Loucy (cell line): Measurements from ENCODE around the gene DNASE2B.

Source experiments
- H2AFZ ChIP-seq: fragments of 200-600 bp; sonication (generic); 2 replicates; pipeline ENCODE4 v1.6.0; 2016; ENCODE audit warnings: antibody characterized with exemption, mild to moderate bottlenecking, low read length, moderate library complexity
- H3F3A ChIP-seq: fragments of 200-600 bp; 2 replicates; pipeline ENCODE4 v1.6.0; 2016; ENCODE audit warnings: antibody characterized with exemption, low read depth, mild to moderate bottlenecking
- H3K27me3 ChIP-seq: fragments of 200-600 bp; sonication (generic); 2 replicates; pipeline ENCODE4 v1.6.1; 2014; ENCODE audit warnings: low read length, mild to moderate bottlenecking; ENCODE audit not compliant: insufficient read depth, poor library complexity, severe bottlenecking
- H3K36me3 ChIP-seq: fragments of 200-600 bp; sonication (generic); 2 replicates; pipeline ENCODE4 v1.6.1; 2016; ENCODE audit warnings: low read length; ENCODE audit not compliant: insufficient read depth
- H3K4me1 ChIP-seq: fragments of 200-600 bp; sonication (generic); 2 replicates; pipeline ENCODE4 v1.5.1; 2014; ENCODE audit warnings: low read length, mild to moderate bottlenecking; ENCODE audit not compliant: insufficient read depth, poor library complexity, severe bottlenecking
- H3K4me2 ChIP-seq: fragments of 200-600 bp; sonication (generic); 2 replicates; pipeline ENCODE4 v1.6.0; 2014; ENCODE audit warnings: antibody characterized with exemption, low read length, low read depth, mild to moderate bottlenecking; ENCODE audit not compliant: poor library complexity, severe bottlenecking
- H3K4me3 ChIP-seq: fragments of 200-600 bp; sonication (generic); 2 replicates; pipeline ENCODE4 v1.5.1; 2014; ENCODE audit warnings: low read length, mild to moderate bottlenecking, mixed read lengths; ENCODE audit not compliant: poor library complexity, severe bottlenecking
- H3K79me2 ChIP-seq: fragments of 200-600 bp; sonication (generic); 2 replicates; pipeline ENCODE4 v1.6.1; 2014; ENCODE audit warnings: low read length; ENCODE audit not compliant: insufficient read depth
- H3K9ac ChIP-seq: fragments of 200-600 bp; sonication (generic); 2 replicates; pipeline ENCODE4 v1.6.0; 2014; ENCODE audit warnings: mild to moderate bottlenecking, low read depth, low read length, moderate library complexity; ENCODE audit not compliant: poor library complexity, severe bottlenecking
- H3K9me2 ChIP-seq: fragments of 200-600 bp; sonication (generic); replicated peaks from 2 replicates; pipeline ENCODE4 v1.6.1; 2016; ENCODE audit warnings: low read depth, low read length, mixed read lengths
- H3K9me3 ChIP-seq: fragments of 200-600 bp; sonication (generic); 2 replicates; pipeline ENCODE4 v1.6.1; 2014; ENCODE audit warnings: mild to moderate bottlenecking, antibody characterized with exemption, low read length, low read depth; ENCODE audit not compliant: insufficient read depth
- H4K20me1 ChIP-seq: fragments of 200-600 bp; sonication (generic); 2 replicates; pipeline ENCODE4 v1.6.0; 2014; ENCODE audit warnings: antibody characterized with exemption, low read length, mild to moderate bottlenecking; ENCODE audit not compliant: insufficient read depth, poor library complexity, severe bottlenecking
- EZH2phosphoT487 ChIP-seq: fragments of 200-600 bp; IDR thresholded peaks from 2 replicates; pipeline ENCODE4 v1.6.1; 2018; ENCODE audit warnings: antibody characterized with exemption, mild to moderate bottlenecking, moderate library complexity, borderline replicate concordance
- TF ChIP-seq, protein P1 (sequence below): fragments of 200-600 bp; sonication (generic); conservative IDR thresholded peaks from 2 replicates; pipeline ENCODE4 v1.5.1; 2014; ENCODE audit warnings: mild to moderate bottlenecking, antibody characterized with exemption, low read length

Gene DNASE2B, protein sequence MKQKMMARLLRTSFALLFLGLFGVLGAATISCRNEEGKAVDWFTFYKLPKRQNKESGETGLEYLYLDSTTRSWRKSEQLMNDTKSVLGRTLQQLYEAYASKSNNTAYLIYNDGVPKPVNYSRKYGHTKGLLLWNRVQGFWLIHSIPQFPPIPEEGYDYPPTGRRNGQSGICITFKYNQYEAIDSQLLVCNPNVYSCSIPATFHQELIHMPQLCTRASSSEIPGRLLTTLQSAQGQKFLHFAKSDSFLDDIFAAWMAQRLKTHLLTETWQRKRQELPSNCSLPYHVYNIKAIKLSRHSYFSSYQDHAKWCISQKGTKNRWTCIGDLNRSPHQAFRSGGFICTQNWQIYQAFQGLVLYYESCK

DNA sequence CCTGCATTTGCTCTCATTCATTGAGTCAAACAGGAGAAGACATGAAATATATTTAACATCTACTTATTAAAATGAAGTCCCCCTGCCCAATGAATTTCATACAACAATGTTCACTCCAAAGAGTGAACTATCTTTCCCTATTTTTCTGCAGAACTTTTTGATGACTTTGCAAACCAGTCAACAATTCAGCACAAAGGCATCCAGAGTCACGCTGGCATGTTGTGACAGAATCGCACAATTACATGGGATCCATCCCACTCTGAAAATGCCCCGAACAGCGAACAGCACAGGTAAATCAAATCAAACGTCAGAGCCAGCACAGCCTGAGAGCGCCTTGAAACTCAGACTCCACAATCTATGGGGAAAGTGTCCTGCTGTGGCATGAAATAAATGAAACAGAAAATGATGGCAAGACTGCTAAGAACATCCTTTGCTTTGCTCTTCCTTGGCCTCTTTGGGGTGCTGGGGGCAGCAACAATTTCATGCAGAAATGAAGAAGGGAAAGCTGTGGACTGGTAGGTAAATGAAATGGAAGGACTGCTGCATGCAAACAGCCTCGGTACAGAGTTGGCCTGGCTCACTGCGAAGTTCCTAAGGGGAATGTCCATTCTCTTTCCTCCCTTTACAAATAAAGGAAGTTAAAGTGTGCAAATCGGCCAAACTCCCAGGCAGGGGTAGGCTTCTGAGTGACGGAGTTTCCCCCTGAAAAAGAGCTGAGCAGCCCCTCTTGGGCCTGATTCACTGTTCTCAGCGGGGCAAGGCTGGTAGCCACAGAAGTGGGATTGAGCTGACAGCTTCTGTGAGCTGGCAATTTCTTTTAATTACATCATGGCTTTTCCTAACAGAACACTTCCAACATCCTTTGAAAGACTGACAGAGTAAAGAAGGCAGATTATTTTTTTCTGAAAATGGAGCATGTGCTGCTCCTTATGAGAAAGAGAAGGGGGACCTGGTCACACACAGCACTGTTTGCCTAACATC, at the start of gene DNASE2B:
DNASE2B (plus strand) TSS at position 310 of the 981 bp plus-strand sequence; CDS start at position 391, 81 bp downstream.
- no peaks in the 10 kb centered on the region for H3K36me3 ChIP-seq
- no peak within 1 kb of the TSS for H3K4me3 ChIP-seq
- H3K27me3 ChIP-seq = no peaks in the 10 kb centered on the region
- no peaks in the 10 kb centered on the region for H3K4me1 ChIP-seq
- H3K9me2 ChIP-seq = no peaks in the 10 kb centered on the region
- H3K9ac ChIP-seq = no peak within 1 kb of the TSS
- H3F3A ChIP-seq = no peaks in the 10 kb centered on the region
- H3K79me2 ChIP-seq = no peaks in the 10 kb centered on the region
- no peak within 1 kb of the TSS for H2AFZ ChIP-seq
- H4K20me1 ChIP-seq = no peaks in the 10 kb centered on the region
- no peak within 1 kb of the TSS for H3K4me2 ChIP-seq
- TF ChIP-seq EZH2phosphoT487 = no peak
- TF ChIP-seq, protein P1, sequence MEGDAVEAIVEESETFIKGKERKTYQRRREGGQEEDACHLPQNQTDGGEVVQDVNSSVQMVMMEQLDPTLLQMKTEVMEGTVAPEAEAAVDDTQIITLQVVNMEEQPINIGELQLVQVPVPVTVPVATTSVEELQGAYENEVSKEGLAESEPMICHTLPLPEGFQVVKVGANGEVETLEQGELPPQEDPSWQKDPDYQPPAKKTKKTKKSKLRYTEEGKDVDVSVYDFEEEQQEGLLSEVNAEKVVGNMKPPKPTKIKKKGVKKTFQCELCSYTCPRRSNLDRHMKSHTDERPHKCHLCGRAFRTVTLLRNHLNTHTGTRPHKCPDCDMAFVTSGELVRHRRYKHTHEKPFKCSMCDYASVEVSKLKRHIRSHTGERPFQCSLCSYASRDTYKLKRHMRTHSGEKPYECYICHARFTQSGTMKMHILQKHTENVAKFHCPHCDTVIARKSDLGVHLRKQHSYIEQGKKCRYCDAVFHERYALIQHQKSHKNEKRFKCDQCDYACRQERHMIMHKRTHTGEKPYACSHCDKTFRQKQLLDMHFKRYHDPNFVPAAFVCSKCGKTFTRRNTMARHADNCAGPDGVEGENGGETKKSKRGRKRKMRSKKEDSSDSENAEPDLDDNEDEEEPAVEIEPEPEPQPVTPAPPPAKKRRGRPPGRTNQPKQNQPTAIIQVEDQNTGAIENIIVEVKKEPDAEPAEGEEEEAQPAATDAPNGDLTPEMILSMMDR = no peak
- no peaks in the 10 kb centered on the region for H3K9me3 ChIP-seq

DNA sequence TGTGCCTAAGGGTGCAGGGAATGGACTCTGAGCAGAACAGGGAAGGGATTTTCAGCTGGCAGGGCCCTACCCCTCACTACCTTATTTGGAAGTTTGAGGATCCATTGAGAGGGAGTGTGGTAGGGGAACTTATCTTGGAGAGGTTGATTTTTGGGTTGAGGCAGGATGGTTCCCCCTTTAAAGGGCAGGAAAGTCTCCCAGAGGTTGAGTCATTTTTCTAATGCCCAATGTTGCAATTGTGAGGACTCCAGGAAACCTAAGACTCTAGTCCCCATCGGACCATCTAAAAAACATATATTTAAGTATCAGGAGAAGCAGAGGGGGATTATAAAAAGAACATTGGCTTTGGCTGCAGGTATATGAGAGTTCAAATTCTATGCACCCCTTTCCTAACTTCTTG, 49.5 kb upstream of the DNASE2B start:
- Histone ChIP-seq H2AFZ (no peak overlapping the region), H3K9me2 (no peaks in the 10 kb centered on the region), H3K9me3 (no peaks in the 10 kb centered on the region), H3F3A (no peaks in the 10 kb centered on the region), H3K4me2 (no peak overlapping the region), H4K20me1 (no peaks in the 10 kb centered on the region), H3K36me3 (no peaks in the 10 kb centered on the region), H3K4me3 (no peak overlapping the region), H3K79me2 (no peaks in the 10 kb centered on the region), H3K4me1 (no peaks in the 10 kb centered on the region), H3K27me3 (no peaks in the 10 kb centered on the region), H3K9ac (no peak overlapping the region)
- TF ChIP-seq EZH2phosphoT487 = no peak
- TF ChIP-seq, protein P1 = no peak

DNA sequence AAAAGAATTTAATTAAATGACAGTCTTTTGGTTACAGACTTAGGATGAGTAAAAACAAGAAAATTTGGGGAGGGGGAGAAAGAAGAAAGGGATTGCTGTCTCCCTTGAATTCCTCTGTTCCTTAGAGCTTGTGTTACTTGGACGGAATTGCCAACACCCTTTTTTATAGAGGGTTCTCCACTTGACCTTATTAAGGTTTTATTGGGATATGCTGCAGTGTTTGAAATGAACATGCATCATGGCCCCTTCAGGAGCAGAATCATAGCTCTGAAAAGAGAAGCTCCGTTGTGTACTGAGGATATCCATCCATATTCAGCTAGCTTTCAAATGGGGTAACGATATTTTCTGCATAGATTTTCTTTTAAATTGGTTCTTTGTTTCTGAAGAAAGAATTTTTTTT, 48.2 kb upstream of the DNASE2B start:
- Histone ChIP-seq H2AFZ (no peak overlapping the region), H3K27me3 (no peaks in the 10 kb centered on the region), H3F3A (no peaks in the 10 kb centered on the region), H3K9me3 (no peaks in the 10 kb centered on the region), H3K36me3 (no peaks in the 10 kb centered on the region), H4K20me1 (no peaks in the 10 kb centered on the region), H3K4me3 (no peak overlapping the region), H3K9ac (no peak overlapping the region), H3K9me2 (no peaks in the 10 kb centered on the region), H3K79me2 (no peaks in the 10 kb centered on the region), H3K4me2 (no peak overlapping the region), H3K4me1 (no peaks in the 10 kb centered on the region)
- TF ChIP-seq EZH2phosphoT487 = no peak
- TF ChIP-seq, protein P1 = no peak
